ENCODE data around the gene MCL1.

Gene MCL1

GRCh38 chr1:150545486-150546032 lies 33.9 kb downstream of the MCL1 start:
- no peak for ATAC-seq
- TF ChIP-seq GLIS3 (CRISPR knock-in tag; IDR thresholded peaks at IDR 0.05) (no peak), PPARA (CRISPR knock-in tag; IDR thresholded peaks at IDR 0.05; ENCODE audit: borderline replicate concordance) (no peak), ZFP30 (CRISPR knock-in tag; IDR thresholded peaks at IDR 0.05) (no peak), CREB5 (CRISPR knock-in tag; IDR thresholded peaks at IDR 0.05; ENCODE audit: low read depth) (no peak), ZC3H10 (CRISPR knock-in tag; IDR thresholded peaks at IDR 0.05) (no peak), ZFP3 (CRISPR knock-in tag; IDR thresholded peaks at IDR 0.05) (no peak), CSDC2 (CRISPR knock-in tag; IDR thresholded peaks at IDR 0.05) (no peak), ZNF70 (CRISPR knock-in tag; IDR thresholded peaks at IDR 0.05) (no peak), ARNTL (CRISPR knock-in tag; IDR thresholded peaks at IDR 0.05; ENCODE audit: borderline replicate concordance, low read depth) (no peak), TCF4 (CRISPR knock-in tag; IDR thresholded peaks at IDR 0.05; ENCODE audit: borderline replicate concordance) (no peak), ESRRG (CRISPR knock-in tag; IDR thresholded peaks at IDR 0.05) (no peak), ZNF8 (CRISPR knock-in tag; IDR thresholded peaks at IDR 0.05) (no peak), RARB (CRISPR knock-in tag; IDR thresholded peaks at IDR 0.05) (no peak), POU6F1 (CRISPR knock-in tag; IDR thresholded peaks at IDR 0.05; ENCODE audit: borderline replicate concordance, low read depth) (no peak)

GRCh38 chr1:150544204-150544603 lies 35.2 kb downstream of the MCL1 start:
- no peak for ATAC-seq
- TF ChIP-seq CSDC2 (CRISPR knock-in tag; IDR thresholded peaks at IDR 0.05) (no peak), ARNTL (CRISPR knock-in tag; IDR thresholded peaks at IDR 0.05; ENCODE audit: borderline replicate concordance, low read depth) (no peak), PPARA (CRISPR knock-in tag; IDR thresholded peaks at IDR 0.05; ENCODE audit: borderline replicate concordance) (no peak), POU6F1 (CRISPR knock-in tag; IDR thresholded peaks at IDR 0.05; ENCODE audit: borderline replicate concordance, low read depth) (no peak), GLIS3 (CRISPR knock-in tag; IDR thresholded peaks at IDR 0.05) (no peak), CSRNP3 (CRISPR knock-in tag; IDR thresholded peaks at IDR 0.05) (no peak), ZNF8 (CRISPR knock-in tag; IDR thresholded peaks at IDR 0.05) (no peak), PATZ1 (CRISPR knock-in tag; IDR thresholded peaks at IDR 0.05; ENCODE audit: borderline replicate concordance) (no peak)

GRCh38 chr1:150543500-150544143 lies 35.8 kb downstream of the MCL1 start:
- no peak for ATAC-seq
- TF ChIP-seq PATZ1 (CRISPR knock-in tag; IDR thresholded peaks at IDR 0.05; ENCODE audit: borderline replicate concordance) (no peak), BACH2 (CRISPR knock-in tag; IDR thresholded peaks at IDR 0.05; ENCODE audit: borderline replicate concordance) (no peak), SNAI2 (CRISPR knock-in tag; IDR thresholded peaks at IDR 0.05) (no peak), ZFP30 (CRISPR knock-in tag; IDR thresholded peaks at IDR 0.05) (no peak), ZNF70 (CRISPR knock-in tag; IDR thresholded peaks at IDR 0.05) (no peak), TSHZ2 (CRISPR knock-in tag; IDR thresholded peaks at IDR 0.05) (no peak), ZC3H10 (CRISPR knock-in tag; IDR thresholded peaks at IDR 0.05) (no peak), CREB5 (CRISPR knock-in tag; IDR thresholded peaks at IDR 0.05; ENCODE audit: low read depth) (no peak), CSDC2 (CRISPR knock-in tag; IDR thresholded peaks at IDR 0.05) (no peak), PPARA (CRISPR knock-in tag; IDR thresholded peaks at IDR 0.05; ENCODE audit: borderline replicate concordance) (no peak), TOX (CRISPR knock-in tag; IDR thresholded peaks at IDR 0.05; ENCODE audit: borderline replicate concordance) (no peak), ZNF565 (CRISPR knock-in tag; conservative IDR thresholded peaks at IDR 0.05; ENCODE audit: low read depth) (no peak)
